NCI-H128 (cell line): ENCODE data around the gene TAGLN.
"Not testable (repeated sequence)": the region's sequence is repeated elsewhere in the genome, so short reads cannot be mapped to it uniquely, and the experiment has no call there.

ENCODE experiments used
- DNase-seq: peaks from one replicate; lab custom pipeline; 2025; ENCODE audit not compliant: unreplicated experiment; lab: John Stamatoyannopoulos, UW

Gene TAGLN

DNA sequence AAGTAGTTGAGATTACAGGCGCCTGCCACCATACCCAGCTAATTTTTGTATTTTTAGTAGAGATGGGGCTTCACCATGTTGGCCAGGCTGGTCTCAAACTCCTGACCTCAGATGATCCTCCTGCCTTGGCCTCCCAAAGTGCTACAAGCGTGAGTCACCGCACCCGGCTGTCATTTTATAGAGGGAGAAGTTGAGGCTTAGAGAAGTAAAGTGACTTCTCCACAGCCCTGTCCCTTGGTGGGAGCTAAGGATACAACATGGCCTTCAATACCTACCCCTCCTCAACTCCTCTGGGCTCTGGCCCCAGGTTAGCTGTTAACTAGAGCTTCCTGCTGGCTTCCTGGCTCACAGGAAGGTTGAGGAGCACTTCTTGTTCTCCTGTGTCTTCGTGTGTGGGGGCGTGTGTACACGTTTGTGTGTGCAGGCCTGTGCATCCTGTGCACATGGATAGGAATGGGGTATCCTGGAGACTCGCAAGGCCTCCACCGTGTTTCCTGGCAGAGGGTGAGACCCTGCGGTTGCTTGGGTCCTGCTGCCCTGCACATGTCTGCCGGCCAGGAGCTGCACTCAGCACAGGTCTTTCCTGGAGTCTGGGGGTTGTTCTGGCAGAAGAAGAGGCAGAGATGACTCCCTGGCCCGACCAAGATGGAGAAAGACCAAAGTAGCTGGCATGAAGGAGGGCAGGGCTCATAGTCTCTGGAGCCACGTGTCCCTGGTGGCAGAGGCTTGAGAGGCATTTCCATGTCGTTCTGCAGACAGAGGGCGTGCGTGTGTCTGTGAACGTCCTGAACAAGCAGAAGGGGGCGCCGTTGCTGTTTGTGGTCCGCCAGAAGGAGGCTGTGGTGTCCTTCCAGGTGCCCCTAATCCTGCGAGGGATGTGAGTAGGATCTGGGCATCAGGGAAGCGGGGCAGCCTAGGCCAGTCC lies 18.2 kb upstream of the TAGLN start:
- no peak for DNase-seq

DNA sequence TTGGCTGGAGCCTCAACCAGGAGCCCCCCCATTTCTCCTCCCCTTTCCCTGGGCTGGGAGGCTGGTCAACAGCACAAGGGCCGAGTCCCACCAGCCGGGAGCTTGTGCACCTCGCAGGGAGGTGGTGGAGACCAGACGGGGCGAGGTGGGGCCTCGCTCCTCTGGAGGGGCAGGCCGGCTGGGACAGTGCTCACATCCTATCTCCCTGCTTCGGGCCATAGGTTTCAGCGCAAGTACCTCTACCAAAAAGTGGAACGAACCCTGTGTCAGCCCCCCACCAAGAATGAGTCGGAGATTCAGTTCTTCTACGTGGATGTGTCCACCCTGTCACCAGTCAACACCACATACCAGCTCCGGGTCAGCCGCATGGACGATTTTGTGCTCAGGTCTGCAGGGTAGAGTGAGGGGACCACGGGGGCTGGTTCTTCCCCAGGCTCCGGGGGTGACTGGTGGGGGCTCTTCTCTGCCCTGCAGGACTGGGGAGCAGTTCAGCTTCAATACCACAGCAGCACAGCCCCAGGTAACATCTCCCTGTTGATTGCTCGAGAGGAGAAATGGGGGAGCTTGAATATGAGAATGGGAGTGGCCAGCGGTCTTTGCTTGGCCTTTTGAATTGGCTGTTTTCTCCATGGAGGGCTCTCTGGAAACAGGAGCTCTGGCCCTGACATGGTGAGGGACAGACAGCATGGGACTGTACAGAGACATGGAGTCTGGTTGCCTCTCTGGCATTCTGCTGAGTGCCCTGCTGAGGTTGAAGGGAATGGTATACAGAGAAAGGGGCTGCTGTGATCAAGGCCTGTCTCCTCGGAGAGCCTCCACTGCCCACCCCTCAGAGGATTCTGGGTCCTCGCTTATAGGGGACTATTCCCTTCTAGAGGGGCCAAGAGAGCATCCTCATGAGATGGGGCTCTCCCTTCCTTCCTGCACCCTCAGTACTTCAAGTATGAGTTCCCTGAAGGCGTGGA lies 17.3 kb upstream of the TAGLN start:
- DNase-seq: no peak

DNA sequence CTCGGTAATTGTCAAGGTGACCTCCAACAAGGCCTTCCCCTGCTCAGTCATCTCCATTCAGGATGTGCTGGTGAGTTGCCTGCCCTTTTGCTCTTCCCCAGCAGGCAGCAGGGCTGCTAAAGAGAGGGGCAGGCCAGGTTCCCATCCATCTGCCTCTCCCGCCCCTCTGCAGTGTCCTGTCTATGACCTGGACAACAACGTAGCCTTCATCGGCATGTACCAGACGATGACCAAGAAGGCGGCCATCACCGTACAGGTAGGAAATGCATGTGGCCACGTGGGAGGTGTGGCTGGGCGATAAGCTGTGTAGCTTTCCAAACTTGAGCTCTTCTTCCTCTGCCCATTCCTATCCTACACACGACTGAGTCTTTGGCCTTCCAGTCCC lies 16.6 kb upstream of the TAGLN start:
- DNase-seq: no peak

DNA sequence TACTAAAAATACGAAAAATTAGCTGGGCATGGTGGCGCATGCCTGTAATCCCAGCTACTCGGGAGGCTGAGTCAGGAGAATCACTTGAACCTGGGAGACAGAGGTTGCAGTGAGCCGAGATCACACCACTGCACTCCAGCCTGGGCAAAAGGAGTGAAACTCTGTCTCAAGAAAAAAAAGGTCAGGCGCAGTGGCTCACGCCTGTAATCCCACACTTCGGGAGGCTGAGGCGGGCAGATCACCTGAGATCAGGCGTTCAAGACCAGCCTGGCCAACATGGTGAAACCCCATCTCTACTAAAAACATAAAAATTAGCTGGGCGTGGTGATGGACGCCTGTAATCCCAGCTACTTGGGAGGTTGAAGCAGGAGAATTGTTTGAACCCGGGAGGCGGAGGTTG lies 16.0 kb upstream of the TAGLN start:
- not testable (repeated sequence) for DNase-seq

DNA sequence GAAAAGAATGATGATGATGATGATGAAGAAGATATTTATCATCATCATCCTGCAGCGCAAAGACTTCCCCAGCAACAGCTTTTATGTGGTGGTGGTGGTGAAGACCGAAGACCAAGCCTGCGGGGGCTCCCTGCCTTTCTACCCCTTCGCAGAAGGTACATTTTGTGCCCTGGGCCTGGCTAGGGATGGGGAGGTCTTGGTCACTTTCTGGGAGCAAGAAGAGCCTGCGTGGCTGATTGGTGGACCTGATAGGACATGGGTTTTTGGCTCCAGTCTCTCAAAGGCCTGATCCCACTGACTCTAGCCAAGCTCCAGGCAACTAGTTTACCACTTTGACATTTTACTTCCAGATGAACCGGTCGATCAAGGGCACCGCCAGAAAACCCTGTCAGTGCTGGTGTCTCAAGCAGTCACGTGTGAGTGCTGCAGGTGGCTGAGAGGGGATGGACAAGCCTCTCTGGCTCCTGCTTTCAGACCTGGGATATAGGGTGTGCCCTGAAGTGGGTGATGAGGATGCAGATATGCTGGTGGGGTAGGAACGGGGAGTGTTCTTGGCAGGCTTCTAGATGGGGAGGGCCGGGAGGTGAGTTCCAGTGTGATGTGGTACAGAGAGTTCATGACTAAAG lies 15.3 kb upstream of the TAGLN start:
- no peak for DNase-seq

DNA sequence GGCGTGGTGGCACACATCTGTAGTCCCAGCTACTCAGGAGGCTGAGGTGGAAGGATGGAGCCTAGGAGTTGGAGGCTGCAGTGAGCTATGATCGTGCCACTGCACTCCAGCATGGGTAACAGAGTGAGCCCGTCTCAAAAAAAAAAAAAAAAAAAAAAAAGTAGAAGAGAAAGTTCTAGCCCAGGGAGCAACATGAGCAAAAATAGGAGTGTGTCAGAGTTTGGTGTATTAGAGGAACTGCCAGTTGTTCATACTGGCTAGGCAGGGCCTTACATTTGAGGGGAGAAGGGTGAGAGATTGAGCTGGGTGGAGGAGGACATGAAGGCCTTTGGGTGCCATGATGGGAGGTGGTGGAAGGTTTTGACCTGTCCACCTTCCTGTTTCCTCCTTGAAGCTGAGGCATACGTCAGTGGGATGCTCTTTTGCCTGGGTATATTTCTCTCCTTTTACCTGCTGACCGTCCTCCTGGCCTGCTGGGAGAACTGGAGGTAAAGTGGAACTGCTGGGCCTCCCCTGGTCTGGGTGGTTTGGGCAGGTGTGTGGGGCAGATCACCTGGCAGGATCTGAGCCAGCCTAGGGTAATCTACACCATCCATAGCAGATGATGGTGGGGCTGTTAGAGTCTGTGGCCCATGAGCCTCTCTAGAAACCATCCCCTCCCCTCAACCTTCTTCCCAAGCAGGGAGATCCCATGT lies 13.3 kb upstream of the TAGLN start:
- no peak for DNase-seq

DNA sequence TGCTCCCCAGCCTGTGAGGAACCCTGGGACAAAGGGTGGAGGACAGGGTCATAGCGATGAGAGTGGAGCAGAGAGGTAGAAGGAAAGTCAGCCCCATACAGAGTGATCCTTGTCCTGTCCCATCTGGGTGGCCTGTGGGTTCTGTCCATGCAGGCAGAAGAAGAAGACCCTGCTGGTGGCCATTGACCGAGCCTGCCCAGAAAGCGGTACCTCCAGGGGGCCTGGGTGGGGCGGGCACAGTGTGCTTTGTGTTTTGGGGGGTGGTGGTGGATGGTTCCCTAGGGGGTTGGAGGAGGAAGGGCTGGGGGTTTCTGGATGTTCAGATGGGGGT lies 12.8 kb upstream of the TAGLN start:
- DNase-seq: no peak

DNA sequence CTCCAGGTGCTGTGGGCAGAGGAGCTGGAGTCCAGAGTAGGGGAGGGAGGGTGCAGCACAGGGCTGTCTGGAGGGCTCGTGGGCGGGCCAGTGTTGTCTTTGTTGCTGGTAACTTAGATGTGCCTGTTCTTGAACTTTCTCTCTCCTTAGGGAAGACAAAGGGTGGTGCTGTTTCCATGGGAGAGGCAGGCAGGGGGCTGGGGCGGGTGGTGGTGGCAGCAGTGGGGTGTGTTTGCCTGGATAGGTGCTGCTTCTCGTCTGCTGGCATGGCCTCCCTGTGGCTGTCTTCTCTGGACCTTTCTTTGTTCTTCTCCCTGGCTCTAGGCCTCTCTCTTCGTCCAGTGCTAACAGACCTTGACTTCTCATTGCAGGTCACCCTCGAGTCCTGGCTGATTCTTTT lies 12.2 kb upstream of the TAGLN start:
- DNase-seq: no peak

DNA sequence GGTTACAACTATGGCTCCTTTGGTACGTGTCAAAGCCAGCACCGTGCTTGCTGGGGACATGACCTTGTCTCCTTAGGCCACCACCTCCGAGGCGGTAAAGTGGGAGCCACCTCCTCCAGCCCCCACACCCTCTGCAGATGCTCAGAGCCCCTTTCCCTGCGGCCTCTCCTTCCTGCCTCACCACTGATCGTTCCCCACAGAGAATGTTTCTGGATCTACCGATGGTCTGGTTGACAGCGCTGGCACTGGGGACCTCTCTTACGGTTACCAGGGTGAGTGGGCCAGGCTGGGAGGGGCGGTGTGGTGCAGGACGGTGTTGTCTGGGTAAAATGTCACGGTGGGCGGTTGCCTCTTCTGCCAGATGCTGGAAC lies 11.8 kb upstream of the TAGLN start:
- no peak for DNase-seq

DNA sequence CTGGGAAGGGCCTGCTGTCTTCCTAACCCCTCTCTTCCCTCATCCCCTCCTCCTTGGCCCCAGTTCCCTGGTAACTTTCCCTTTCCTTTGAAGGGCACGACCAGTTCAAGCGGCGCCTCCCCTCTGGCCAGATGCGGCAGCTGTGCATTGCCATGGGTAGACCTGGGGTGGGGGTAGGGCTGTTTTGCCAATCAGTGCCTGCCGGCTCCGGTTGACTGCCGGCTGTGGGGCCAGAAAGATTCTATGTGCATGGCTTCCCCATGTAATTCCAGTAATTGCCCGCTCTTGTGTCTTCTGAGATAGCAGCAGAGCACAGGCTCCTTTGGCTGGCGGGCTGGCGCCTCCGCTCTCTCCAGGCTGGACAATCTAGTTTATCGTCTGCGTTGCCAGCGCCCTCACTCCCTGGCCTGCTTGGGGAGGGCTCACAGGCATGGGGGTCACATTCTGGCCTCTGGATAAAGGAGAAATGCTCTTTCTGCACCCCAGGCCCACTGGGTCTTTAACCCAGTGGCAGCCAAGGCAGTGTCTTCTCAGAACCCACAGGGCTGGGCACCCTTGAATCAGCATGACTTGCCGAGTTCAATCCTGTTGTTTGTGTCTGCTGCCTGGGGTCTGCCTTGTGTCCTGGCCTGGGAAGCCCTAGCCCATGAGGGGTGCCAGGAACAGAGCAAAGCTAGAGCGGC lies 11.2 kb upstream of the TAGLN start:
- no peak for DNase-seq

DNA sequence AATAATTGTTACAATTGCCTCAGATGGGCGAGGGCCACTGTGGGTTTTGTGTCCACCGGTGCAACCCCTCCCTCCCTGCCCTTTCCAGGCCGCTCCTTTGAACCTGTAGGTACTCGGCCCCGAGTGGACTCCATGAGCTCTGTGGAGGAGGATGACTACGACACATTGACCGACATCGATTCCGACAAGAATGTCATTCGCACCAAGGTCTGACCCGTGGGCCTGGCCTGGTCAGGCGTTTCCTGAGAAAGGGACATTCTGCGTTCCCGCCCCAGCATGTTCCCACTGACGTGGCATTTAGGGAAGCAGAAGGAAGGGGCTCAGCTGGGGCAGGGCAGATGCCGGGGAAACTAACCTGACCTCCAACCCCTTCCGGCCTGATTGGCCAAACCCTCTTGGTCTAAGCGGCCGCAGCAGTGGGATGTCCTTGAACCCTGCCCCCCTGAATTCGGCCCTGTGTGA lies 10.5 kb upstream of the TAGLN start:
- DNase-seq: no peak

DNA sequence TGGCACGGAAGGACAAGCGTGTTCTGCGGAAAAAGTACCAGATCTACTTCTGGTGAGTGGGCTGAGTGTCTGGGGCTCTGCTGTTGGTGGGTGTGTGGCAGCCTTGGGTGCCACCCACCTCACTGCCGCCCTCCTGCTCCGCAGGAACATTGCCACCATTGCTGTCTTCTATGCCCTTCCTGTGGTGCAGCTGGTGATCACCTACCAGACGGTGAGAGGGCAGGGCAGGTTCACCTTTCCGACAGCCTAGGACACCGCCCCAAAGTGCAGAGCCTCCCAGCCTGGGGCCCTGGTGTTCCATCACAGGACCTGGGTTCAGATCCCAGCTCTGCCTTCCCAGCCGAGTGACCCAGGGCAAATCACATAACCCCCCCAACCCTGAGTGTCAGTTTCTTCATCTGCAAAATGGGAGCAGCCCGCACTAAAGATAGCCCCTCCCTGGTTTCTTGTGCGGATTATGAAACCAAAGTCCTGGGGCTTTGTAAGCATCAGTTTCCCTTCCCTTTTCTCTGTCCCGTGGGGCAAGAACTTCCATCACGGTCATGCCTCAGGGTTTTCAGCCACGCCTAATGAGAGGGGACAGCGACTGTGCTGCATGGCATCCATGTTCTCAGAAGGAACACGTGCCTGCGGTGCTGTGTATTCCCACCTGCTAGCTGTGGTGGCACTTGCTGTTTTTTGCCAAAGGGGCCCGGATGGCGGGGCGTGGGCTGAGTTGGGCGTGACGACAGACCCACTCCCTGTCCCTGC lies 9.8 kb upstream of the TAGLN start:
- no peak for DNase-seq

DNA sequence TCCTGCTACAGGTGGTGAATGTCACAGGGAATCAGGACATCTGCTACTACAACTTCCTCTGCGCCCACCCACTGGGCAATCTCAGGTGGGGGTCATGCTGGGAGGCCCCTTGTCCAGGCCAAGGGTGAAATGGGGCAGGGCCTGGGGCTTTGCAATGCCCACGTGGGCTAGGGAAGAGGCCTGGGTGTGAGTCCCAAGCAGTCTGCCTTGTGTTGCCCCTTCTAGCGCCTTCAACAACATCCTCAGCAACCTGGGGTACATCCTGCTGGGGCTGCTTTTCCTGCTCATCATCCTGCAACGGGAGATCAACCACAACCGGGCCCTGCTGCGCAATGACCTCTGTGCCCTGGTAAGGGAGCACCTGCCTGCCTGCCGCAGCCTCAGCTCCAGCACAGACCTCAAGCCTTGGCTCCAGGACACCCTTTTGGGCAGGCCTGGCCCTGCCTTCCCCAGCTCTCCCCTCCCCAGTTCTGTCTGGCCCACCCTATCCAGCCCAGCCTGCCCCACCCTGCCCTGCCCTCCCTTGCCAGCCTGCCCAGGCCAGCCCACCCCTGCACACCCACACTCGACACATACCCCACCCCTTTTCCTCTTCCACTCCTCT lies 9.1 kb upstream of the TAGLN start:
- no peak for DNase-seq

DNA sequence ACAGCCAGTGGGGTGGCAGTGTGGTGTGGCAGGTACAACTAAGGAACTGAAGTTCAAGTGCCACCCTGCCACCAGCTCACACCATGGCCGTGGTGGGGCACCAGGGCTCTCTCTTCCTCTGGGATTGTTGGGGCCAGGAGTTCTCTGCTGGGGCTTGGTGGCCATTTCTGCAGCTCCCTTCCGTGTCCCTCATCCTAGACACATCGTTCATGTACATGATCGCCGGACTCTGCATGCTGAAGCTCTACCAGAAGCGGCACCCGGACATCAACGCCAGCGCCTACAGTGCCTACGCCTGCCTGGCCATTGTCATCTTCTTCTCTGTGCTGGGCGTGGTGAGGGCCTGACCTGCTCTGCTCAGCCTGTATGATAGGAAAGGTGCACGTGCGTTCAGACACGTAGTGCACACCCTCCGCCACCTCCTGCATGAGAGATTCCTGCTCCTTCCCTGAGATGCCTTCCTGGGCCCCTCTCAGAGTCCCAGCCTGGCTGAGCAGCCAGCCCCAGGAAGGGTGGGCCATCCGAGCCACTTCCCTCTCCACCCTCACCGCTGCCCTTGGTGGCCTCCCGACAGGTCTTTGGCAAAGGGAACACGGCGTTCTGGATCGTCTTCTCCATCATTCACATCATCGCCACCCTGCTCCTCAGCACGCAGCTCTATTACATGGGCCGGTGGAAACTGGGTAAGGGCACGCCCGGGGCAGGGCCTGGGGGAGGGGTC lies 7.3 kb upstream of the TAGLN start:
- DNase-seq: no peak

DNA sequence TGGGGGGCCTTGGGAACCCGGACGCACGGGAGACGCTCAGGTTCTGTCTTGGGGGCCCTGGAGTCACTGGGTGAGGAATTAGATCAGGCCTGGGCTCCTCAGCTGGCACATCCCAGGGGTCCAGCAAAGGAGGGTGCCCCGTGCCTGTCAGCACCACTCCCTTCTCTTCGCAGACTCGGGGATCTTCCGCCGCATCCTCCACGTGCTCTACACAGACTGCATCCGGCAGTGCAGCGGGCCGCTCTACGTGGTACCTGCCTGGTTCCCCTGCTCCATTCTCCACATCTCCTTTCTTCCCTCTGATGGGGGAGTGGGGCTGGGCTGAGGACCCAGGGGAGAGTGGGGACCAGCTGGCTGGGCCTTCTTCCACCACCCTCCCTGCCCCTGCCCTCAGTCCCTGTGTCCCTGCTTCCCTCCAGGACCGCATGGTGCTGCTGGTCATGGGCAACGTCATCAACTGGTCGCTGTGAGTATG lies 6.7 kb upstream of the TAGLN start:
- DNase-seq: no peak

DNA sequence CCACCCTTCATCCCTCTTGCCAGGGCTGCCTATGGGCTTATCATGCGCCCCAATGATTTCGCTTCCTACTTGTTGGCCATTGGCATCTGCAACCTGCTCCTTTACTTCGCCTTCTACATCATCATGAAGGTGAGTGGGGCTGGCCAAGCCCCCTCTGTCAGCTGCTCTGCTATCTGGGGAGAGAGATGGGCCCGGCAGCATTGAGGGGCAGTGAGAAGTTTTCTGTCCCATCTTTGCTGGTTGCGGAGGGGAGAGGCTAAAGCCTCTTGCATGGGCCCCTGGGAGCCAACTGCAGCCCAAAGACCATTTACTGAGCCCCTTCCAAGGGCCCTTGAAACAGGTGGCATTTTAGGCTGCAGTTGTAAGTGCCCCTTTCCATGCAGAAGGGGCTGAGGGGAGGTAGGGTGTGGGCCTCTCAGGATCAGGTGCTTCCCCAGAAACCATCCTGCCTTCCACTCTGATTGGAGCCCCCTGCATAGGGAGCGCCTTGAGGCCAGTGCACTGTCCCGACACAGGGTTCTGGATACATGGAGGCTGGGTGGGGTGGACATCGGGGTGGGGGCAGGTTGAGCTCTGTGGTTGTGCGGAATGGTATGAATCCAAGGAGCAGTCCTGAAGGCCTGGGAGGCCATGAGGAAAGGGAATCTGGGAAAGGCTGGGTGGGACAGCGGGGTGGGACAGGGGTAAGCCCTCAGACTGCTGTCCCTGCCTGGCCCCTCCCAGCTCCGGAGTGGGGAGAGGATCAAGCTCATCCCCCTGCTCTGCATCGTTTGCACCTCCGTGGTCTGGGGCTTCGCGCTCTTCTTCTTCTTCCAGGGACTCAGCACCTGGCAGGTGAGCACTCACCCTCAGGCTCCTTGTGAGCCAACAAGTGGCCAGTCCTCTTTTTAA lies 5.8 kb upstream of the TAGLN start:
- DNase-seq: no peak

DNA sequence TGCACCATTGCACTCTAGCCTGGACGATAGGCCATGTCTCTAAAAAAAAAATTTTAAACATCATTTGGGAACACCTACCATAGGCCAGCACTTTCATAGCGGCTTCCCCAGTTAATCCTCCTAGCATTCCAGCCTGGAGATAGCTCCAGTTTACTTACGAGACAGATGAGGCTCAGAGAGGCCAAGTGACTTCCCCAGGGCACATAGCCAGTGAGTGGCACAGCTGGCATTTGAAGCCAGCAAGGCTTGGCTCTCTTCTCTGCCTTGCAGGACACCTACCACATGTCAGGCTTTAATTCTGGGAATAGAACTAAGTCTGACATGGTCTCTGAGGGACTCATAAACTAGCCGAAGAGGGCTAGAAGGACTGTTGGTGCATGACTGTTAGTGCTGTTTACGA lies 4.9 kb upstream of the TAGLN start:
- no peak for DNase-seq

DNA sequence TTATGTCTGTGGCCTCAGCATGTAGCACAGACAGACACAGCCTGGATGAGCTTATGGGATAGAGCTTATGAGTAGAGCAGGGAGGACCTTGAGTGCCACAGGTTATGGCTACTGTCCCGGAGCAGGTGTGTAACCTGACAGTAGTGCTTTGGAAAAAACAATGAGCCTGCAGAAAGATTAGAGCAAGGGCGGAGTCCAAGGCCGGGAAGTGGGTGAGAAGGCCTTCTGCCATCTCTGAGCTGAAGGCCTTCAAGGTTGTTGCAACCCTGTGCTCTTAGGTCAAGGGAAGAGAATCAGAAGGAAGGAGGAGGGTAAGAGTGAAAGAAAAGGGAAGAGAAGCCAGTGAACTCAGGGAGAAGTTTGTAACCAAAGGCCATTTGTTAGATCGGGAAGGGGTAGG lies 3.9 kb upstream of the TAGLN start:
- no peak for DNase-seq
